CD4-positive, alpha-beta T cell treated with Interleukin-21 for 1 hour (primary cell): Measurements from ENCODE around the gene MYO3B.

Source experiments
- DNase-seq: peaks from one replicate; pipeline ENCODE4 v3.0.0-alpha.2; 2020

Gene MYO3B

GRCh38 chr2:170306293-170306873 is 128.4 kb downstream of the MYO3B start:
- DNase-seq: no peak

GRCh38 chr2:170307052-170307451 is 129.1 kb downstream of the MYO3B start:
- DNase-seq: no peak

GRCh38 chr2:170307555-170308351 is 129.8 kb downstream of the MYO3B start:
- DNase-seq: no peak

- no peak for DNase-seq
Measured at GRCh38 chr2:170310876-170311502, 133.0 kb downstream of the MYO3B start.

GRCh38 chr2:170313347-170313991 is 135.5 kb downstream of the MYO3B start:
- no peak for DNase-seq

GRCh38 chr2:170313992-170314348 is 136.0 kb downstream of the MYO3B start:
- no peak for DNase-seq

GRCh38 chr2:170314744-170315447 is 136.9 kb downstream of the MYO3B start:
- DNase-seq: no peak

- DNase-seq: no peak
Measured at GRCh38 chr2:170320948-170321347, 143.0 kb downstream of the MYO3B start.

GRCh38 chr2:170321526-170321925 is 143.6 kb downstream of the MYO3B start:
- DNase-seq: no peak

- no peak for DNase-seq
Measured at GRCh38 chr2:170322140-170322766, 144.3 kb downstream of the MYO3B start.

- DNase-seq: no peak
Measured at GRCh38 chr2:170323743-170324142, 145.8 kb downstream of the MYO3B start.

GRCh38 chr2:170324640-170325046 is 146.7 kb downstream of the MYO3B start:
- peak; percentile 34 for DNase-seq

- DNase-seq: no peak
Measured at GRCh38 chr2:170330881-170331280, 152.9 kb downstream of the MYO3B start.

GRCh38 chr2:170332676-170333402 is 154.9 kb downstream of the MYO3B start:
- no peak for DNase-seq

GRCh38 chr2:170335351-170335750 is 157.4 kb downstream of the MYO3B start:
- no peak for DNase-seq

GRCh38 chr2:170336408-170336807 is 158.5 kb downstream of the MYO3B start:
- DNase-seq: no peak

- no peak for DNase-seq
Measured at GRCh38 chr2:170336916-170337315, 159.0 kb downstream of the MYO3B start.

GRCh38 chr2:170339322-170339721 is 161.4 kb downstream of the MYO3B start:
- DNase-seq: no peak

GRCh38 chr2:170339750-170340692 is 162.1 kb downstream of the MYO3B start:
- no peak for DNase-seq

- no peak for DNase-seq
Measured at GRCh38 chr2:170340693-170341068, 162.7 kb downstream of the MYO3B start.
